ENCODE data around the gene SDF4.
A peak's percentile ranks its signal among the peaks of the same experiment; 100 is the strongest.

SDF4 gene
- total RNA-seq, result 95.1 to 295 (median 148) reads per million in 18 experiments

GRCh38 chr1:1231400-1232207 is at the start of gene SDF4:
SDF4 (minus strand) TSS chr1:1232001; CDS start chr1:1228772, 3,229 bp downstream.
- DNase-seq, result peak; percentile 96 to 98

- no peak for DNase-seq
Observed at GRCh38 chr1:1280782-1281481, 49.1 kb upstream of the SDF4 start.

GRCh38 chr1:1279028-1279427 is 47.2 kb upstream of the SDF4 start:
- DNase-seq, result no peak

- DNase-seq, result no peak
Observed at GRCh38 chr1:1278620-1279019, 46.8 kb upstream of the SDF4 start.

- no peak for DNase-seq
Observed at GRCh38 chr1:1275836-1276235, 44.0 kb upstream of the SDF4 start.

GRCh38 chr1:1274931-1275431 is 43.2 kb upstream of the SDF4 start:
- no peak for DNase-seq

GRCh38 chr1:1274299-1274930 is 42.6 kb upstream of the SDF4 start:
- no peak for DNase-seq

- peak; percentile 81 to 93 for DNase-seq
Observed at GRCh38 chr1:1273512-1274298, 41.9 kb upstream of the SDF4 start, which contains the start of gene UBE2J2. UBE2J2 (minus strand) TSS chr1:1273854; CDS start chr1:1267992, 5,862 bp downstream.

GRCh38 chr1:1273209-1273511 is 41.4 kb upstream of the SDF4 start:
- peak; percentile 5 to 43 for DNase-seq

GRCh38 chr1:1272341-1273208 is 40.8 kb upstream of the SDF4 start:
- no peak for DNase-seq

- no peak for DNase-seq
Observed at GRCh38 chr1:1270813-1271212, 39.0 kb upstream of the SDF4 start.

GRCh38 chr1:1268284-1268682 is 36.5 kb upstream of the SDF4 start:
- DNase-seq, result no peak

- DNase-seq, result no peak
Observed at GRCh38 chr1:1267488-1268283, 35.9 kb upstream of the SDF4 start.

GRCh38 chr1:1264868-1265272 is 33.1 kb upstream of the SDF4 start:
- no peak for DNase-seq

- no peak for DNase-seq
Observed at GRCh38 chr1:1264026-1264425, 32.2 kb upstream of the SDF4 start.

- no peak for DNase-seq
Observed at GRCh38 chr1:1262758-1263157, 31.0 kb upstream of the SDF4 start.

GRCh38 chr1:1262071-1262470 is 30.3 kb upstream of the SDF4 start:
- no peak for DNase-seq

- DNase-seq, result no peak
Observed at GRCh38 chr1:1260843-1261560, 29.2 kb upstream of the SDF4 start.

- DNase-seq, result peak in 1 of 2 donors; percentile 25
Observed at GRCh38 chr1:1259951-1260600, 28.3 kb upstream of the SDF4 start.
